H9 (cell line): Measurements from ENCODE around the gene CFAP119. TPM values are rescaled to one million over a fixed set of nuclear protein-coding genes. Genes with fewer than 3 reads are reported as not detected.

Experiments
- DNase-seq: peaks from one replicate; pipeline ENCODE4 v3.0.0-alpha.2; 2017
- H2AFZ ChIP-seq: one replicate; pipeline ENCODE4 v1.6.1; 2013; ENCODE audit warnings: mild to moderate bottlenecking, low read length, control low read depth, moderate library complexity
- H2AK5ac ChIP-seq: 2 replicates; pipeline ENCODE4 v1.6.1; 2013; ENCODE audit warnings: low read length, control low read depth, mixed read lengths; ENCODE audit not compliant: insufficient read length
- H2BK120ac ChIP-seq: one replicate; pipeline ENCODE4 v1.6.1; 2013; ENCODE audit warnings: low read depth, mild to moderate bottlenecking, low read length, control low read depth, inconsistent platforms; ENCODE audit not compliant: poor library complexity, severe bottlenecking
- H2BK12ac ChIP-seq: 2 replicates; pipeline ENCODE4 v1.6.1; 2013; ENCODE audit warnings: low read length, control low read depth, mixed read lengths, low read depth; ENCODE audit not compliant: insufficient read length
- H2BK15ac ChIP-seq: 2 replicates; pipeline ENCODE4 v1.6.1; 2013; ENCODE audit warnings: low read depth, low read length, control low read depth
- H2BK20ac ChIP-seq: one replicate; pipeline ENCODE4 v1.6.1; 2013; ENCODE audit warnings: low read depth, mild to moderate bottlenecking, low read length, control low read depth, inconsistent platforms; ENCODE audit not compliant: poor library complexity, severe bottlenecking
- H2BK5ac ChIP-seq: 2 replicates; pipeline ENCODE4 v1.6.1; 2013; ENCODE audit warnings: low read length, control low read depth, mixed read lengths; ENCODE audit not compliant: insufficient read length
- H3K14ac ChIP-seq: 2 replicates; pipeline ENCODE4 v1.6.1; 2013; ENCODE audit warnings: low read length, control low read depth; ENCODE audit not compliant: insufficient read depth
- H3K18ac ChIP-seq: 2 replicates; pipeline ENCODE4 v1.6.1; 2013; ENCODE audit warnings: low read depth, mild to moderate bottlenecking, mixed read lengths, low read length, control low read depth; ENCODE audit not compliant: insufficient read length
- H3K23ac ChIP-seq: 2 replicates; pipeline ENCODE4 v1.6.1; 2013; ENCODE audit warnings: low read length, control low read depth, mixed read lengths, low read depth; ENCODE audit not compliant: insufficient read length
- H3K23me2 ChIP-seq: 2 replicates; pipeline ENCODE4 v1.6.1; 2013; ENCODE audit warnings: low read depth, mild to moderate bottlenecking, mixed read lengths, low read length, control low read depth; ENCODE audit not compliant: insufficient read length, poor library complexity, severe bottlenecking
- H3K27ac ChIP-seq: 2 replicates; pipeline ENCODE4 v1.5.1; 2013; ENCODE audit warnings: low read length, control low read depth, mixed read lengths, low read depth; ENCODE audit not compliant: insufficient read length
- H3K27me3 ChIP-seq: 2 replicates; pipeline ENCODE4 v1.6.1; 2013; ENCODE audit warnings: low read length, control low read depth, inconsistent platforms; ENCODE audit not compliant: insufficient read depth
- H3K4ac ChIP-seq: 2 replicates; pipeline ENCODE4 v1.6.1; 2013; ENCODE audit warnings: low read depth, mild to moderate bottlenecking, control low read depth, inconsistent platforms, low read length, moderate library complexity
- H3K4me1 ChIP-seq: 2 replicates; pipeline ENCODE4 v1.6.1; 2013; ENCODE audit warnings: low read length, control low read depth, inconsistent platforms; ENCODE audit not compliant: insufficient read depth
- H3K4me2 ChIP-seq: 2 replicates; pipeline ENCODE4 v1.6.1; 2013; ENCODE audit warnings: low read length, control low read depth, mixed read lengths; ENCODE audit not compliant: insufficient read length, insufficient read depth
- H3K56ac ChIP-seq: 2 replicates; pipeline ENCODE4 v1.6.1; 2013; ENCODE audit warnings: low read depth, mild to moderate bottlenecking, mixed read lengths, low read length, control low read depth; ENCODE audit not compliant: insufficient read length
- H3K79me1 ChIP-seq: 2 replicates; pipeline ENCODE4 v1.6.1; 2013; ENCODE audit warnings: low read depth, mild to moderate bottlenecking, moderate library complexity, low read length, control low read depth, inconsistent platforms; ENCODE audit not compliant: insufficient read depth, poor library complexity, severe bottlenecking
- H3K79me2 ChIP-seq: 2 replicates; pipeline ENCODE4 v1.6.1; 2013; ENCODE audit warnings: low read length, control low read depth, inconsistent platforms; ENCODE audit not compliant: insufficient read depth
- H3K9ac ChIP-seq: 2 replicates; pipeline ENCODE4 v1.6.1; 2013; ENCODE audit warnings: low read length, control low read depth, mixed read lengths; ENCODE audit not compliant: insufficient read length; ENCODE audit errors: extremely low read depth
- H3K9me3 ChIP-seq: one replicate; pipeline ENCODE4 v1.6.1; 2013; ENCODE audit warnings: low read depth, low read length, inconsistent platforms; ENCODE audit not compliant: control insufficient read depth
- H3T11ph ChIP-seq: one replicate; pipeline ENCODE4 v1.6.1; 2013; ENCODE audit warnings: mild to moderate bottlenecking, low read length, control low read depth, inconsistent platforms
- H4K20me1 ChIP-seq: one replicate; pipeline ENCODE4 v1.6.1; 2013; ENCODE audit not compliant: control insufficient read depth, insufficient read length, insufficient read depth
- H4K5ac ChIP-seq: 2 replicates; pipeline ENCODE4 v1.6.1; 2013; ENCODE audit warnings: low read depth, mild to moderate bottlenecking, mixed read lengths, low read length, control low read depth; ENCODE audit not compliant: insufficient read length
- H4K8ac ChIP-seq: replicated peaks from 2 replicates; pipeline ENCODE4 v1.6.1; 2013; ENCODE audit warnings: low read length, control low read depth, mixed read lengths, low read depth; ENCODE audit not compliant: insufficient read length
- H4K91ac ChIP-seq: 2 replicates; pipeline ENCODE4 v1.6.1; 2013; ENCODE audit warnings: low read depth, mild to moderate bottlenecking, moderate library complexity, mixed read lengths, low read length, control low read depth; ENCODE audit not compliant: insufficient read length
- H3K27ac Mint-ChIP-seq, 3 experiments: 2 replicates in 2 of 3; 3 replicates in 1 of 3; pipeline ENCODE4 v1.8.0; 2020 to 2021; ENCODE audit warnings: mixed read lengths in 3 of 3, mild to moderate bottlenecking in 1 of 3, moderate library complexity in 1 of 3
- H3K27me3 Mint-ChIP-seq: 2 replicates; pipeline ENCODE4 v1.8.0; 2021; ENCODE audit warnings: low read depth, mild to moderate bottlenecking, moderate library complexity, mixed read lengths
- H3K36me3 Mint-ChIP-seq, 3 experiments: 2 replicates in 2 of 3; 3 replicates in 1 of 3; pipeline ENCODE4 v1.8.0; 2020 to 2021; ENCODE audit warnings: low read depth in 3 of 3, mixed read lengths in 3 of 3; ENCODE audit not compliant: insufficient read depth in 1 of 3
- H3K4me1 Mint-ChIP-seq, 2 experiments: 2 replicates each; pipeline ENCODE4 v1.8.0; 2020; ENCODE audit warnings: mixed read lengths in 2 of 2
- H3K4me3 Mint-ChIP-seq, 2 experiments: 2 replicates in 1 of 2; 3 replicates in 1 of 2; pipeline ENCODE4 v1.8.0; 2020 to 2021; ENCODE audit warnings: mild to moderate bottlenecking in 2 of 2, mixed read lengths in 2 of 2, moderate library complexity in 1 of 2
- H3K9me3 Mint-ChIP-seq, 2 experiments: 2 replicates in 1 of 2; 3 replicates in 1 of 2; pipeline ENCODE4 v1.8.0; 2020; ENCODE audit warnings: mild to moderate bottlenecking in 2 of 2, mixed read lengths in 2 of 2, moderate library complexity in 1 of 2
- CTCF ChIP-seq: fragments of 200-600 bp; sonication (generic); conservative IDR thresholded peaks from 3 replicates; pipeline ENCODE4 v1.8.0; 2021; ENCODE audit warnings: antibody characterized with exemption, mild to moderate bottlenecking
- WGBS: extraction: QIAGEN DNeasy Blood & Tissue Kit; methylation state at CpG from one replicate; pipeline ENCODE4 v1.1.7; 2013; ENCODE audit warnings: missing lambda C conversion rate, low lambda C conversion rate, mixed read lengths; ENCODE audit not compliant: insufficient read length; ENCODE audit errors: extremely low coverage; 5-methylcytosine and 5-hydroxymethylcytosine counted together
- total RNA-seq: library from RNA; stranded (reverse); gene quantifications from 2 replicates; pipeline ENCODE4 v1.2.1, GENCODE V29; 2021

CFAP119 gene
- total RNA-seq, 1 experiment from 2014 or later: 5.4 TPM

DNA sequence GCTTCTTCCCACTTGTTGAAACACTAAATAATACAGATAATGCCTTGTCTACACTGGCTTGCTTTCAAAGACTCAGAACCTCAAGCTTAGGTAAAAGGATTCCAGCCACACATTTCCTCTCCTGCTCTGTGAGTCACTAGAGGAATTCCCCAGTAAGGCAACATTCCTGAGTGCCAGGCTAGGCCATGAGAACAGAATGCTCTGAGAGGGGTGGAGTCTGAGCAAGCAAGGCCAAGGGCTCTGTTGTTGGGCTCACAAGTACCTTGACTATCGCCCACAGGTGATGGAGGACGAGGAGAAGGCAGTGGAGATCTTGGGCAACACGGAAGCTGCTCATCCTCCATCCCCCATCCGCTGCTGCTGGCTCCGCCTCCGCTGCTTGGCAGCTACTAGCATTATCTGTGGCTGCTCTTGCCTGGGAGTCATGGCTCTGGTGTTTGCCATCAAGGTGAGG lies 20.4 kb downstream of the CFAP119 start:
- no peak overlapping the region for H2BK20ac ChIP-seq
- H3K4me3 Mint-ChIP-seq: no peak overlapping the region
- no peaks in the 10 kb centered on the region for H3K9me3 ChIP-seq
- H2BK12ac ChIP-seq: no peak overlapping the region
- no peaks in the 10 kb centered on the region for H3K79me1 ChIP-seq
- no peak overlapping the region for H3K27ac ChIP-seq
- H3K79me2 ChIP-seq: no peaks in the 10 kb centered on the region
- H3K18ac ChIP-seq: no peak overlapping the region
- TF ChIP-seq CTCF: no peak
- DNase-seq: peak; percentile 63
- H4K91ac ChIP-seq: no peak overlapping the region
- no peak overlapping the region for H4K8ac ChIP-seq
- no peaks in the 10 kb centered on the region for H3K9me3 Mint-ChIP-seq
- peak overlapping the region in 2 of 3 experiments; percentile 51 to 58; a peak in 4 of 7 replicates for H3K27ac Mint-ChIP-seq
- H3K9ac ChIP-seq: no peak overlapping the region
- peaks cover 16 to 65% (median 47%) of the 10 kb centered on the region in 3 experiments; a peak in 6 of 7 replicates for H3K36me3 Mint-ChIP-seq
- no peak overlapping the region for H3K4me2 ChIP-seq
- no peak overlapping the region for H2BK120ac ChIP-seq
- H3T11ph ChIP-seq: no peak overlapping the region
- no peak overlapping the region for H3K56ac ChIP-seq
- H3K4me1 ChIP-seq: no peaks in the 10 kb centered on the region
- H3K27me3 ChIP-seq: no peaks in the 10 kb centered on the region
- H3K14ac ChIP-seq: no peak overlapping the region
- no peaks in the 10 kb centered on the region for H3K27me3 Mint-ChIP-seq
- no peaks in the 10 kb centered on the region for H4K20me1 ChIP-seq
- no peak overlapping the region for H3K4ac ChIP-seq
- H3K23ac ChIP-seq: no peak overlapping the region
- no peaks in the 10 kb centered on the region for H3K23me2 ChIP-seq
- no peak overlapping the region for H2AFZ ChIP-seq
- WGBS: no CpG with 5 or more reads among the region's 6 CpGs
- no peak overlapping the region for H4K5ac ChIP-seq
- peaks cover 10 to 17% of the 10 kb centered on the region in 2 experiments for H3K4me1 Mint-ChIP-seq
- no peak overlapping the region for H2BK5ac ChIP-seq
- H2AK5ac ChIP-seq: no peak overlapping the region
- no peak overlapping the region for H2BK15ac ChIP-seq
